ENCODE data around the gene DNAJC13. TPM values are rescaled to one million over a fixed set of nuclear protein-coding genes. Genes with fewer than 3 reads are reported as not detected.

Gene DNAJC13
- total and polyA plus RNA-seq, 2 of the 8 experiments (the other 6 are each of a cell fraction or from before 2014, with no cell fraction given) = 7.9 to 28.8 TPM

DNA sequence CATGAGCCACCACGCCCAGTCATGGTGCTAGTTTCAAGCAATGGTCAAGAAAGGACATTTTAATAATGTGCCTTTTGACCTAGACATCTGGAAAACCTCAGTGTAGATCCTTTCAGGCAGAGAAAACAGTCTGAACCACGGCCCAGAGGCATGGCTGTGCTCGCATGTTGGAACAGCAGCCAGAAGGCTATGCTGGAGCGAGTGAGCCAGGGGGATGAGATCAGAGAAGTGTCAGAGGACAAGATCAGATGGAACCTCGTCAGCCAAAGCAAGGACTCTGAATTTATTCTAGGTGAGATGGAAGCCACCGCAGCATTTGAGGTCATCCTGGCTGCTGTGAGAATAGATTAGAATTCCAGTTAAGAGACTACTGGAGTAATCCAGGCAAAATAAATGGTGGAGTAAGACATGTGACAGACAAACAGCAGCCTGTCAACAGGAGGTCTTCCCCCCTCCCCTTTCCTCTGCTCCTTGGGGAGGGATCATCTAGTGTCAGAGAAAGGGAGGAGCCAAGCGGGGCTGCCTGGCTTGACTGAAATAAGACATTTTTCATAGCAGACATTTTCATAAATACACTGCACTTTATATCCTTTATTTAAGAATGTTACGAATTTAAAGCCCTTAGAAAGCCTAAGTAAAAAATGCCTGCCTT lies 139.3 kb downstream of the DNAJC13 start (continued):
- no peak for TF ChIP-seq TEAD4 (IDR thresholded peaks at IDR 0.05; ENCODE audit: low read depth, low read length)
- no peak for TF ChIP-seq SAP30 (IDR thresholded peaks at IDR 0.05; ENCODE audit: insufficient read depth, insufficient replicate concordance, low read length)
- no peak for TF ChIP-seq RAD21 (IDR thresholded peaks at IDR 0.05 in 1 of 2, conservative IDR thresholded peaks at IDR 0.05 in 1 of 2; ENCODE audit: low read depth in 2 of 2, low read length in 2 of 2)
